DMS114 treated with DMSO at 0.1 percent for 48 hours (cell line): ENCODE measurements around the gene RANBP3.
A peak's percentile ranks its signal among the peaks of the same experiment; 100 is the strongest.
"Not testable (repeated sequence)": the region's sequence is repeated elsewhere in the genome, so short reads cannot be mapped to it uniquely, and the experiment has no call there.

ENCODE experiments used
- DNase-seq: peaks from one replicate; lab custom pipeline; 2025; ENCODE audit not compliant: unreplicated experiment; lab: John Stamatoyannopoulos, UW

RANBP3 gene, protein sequence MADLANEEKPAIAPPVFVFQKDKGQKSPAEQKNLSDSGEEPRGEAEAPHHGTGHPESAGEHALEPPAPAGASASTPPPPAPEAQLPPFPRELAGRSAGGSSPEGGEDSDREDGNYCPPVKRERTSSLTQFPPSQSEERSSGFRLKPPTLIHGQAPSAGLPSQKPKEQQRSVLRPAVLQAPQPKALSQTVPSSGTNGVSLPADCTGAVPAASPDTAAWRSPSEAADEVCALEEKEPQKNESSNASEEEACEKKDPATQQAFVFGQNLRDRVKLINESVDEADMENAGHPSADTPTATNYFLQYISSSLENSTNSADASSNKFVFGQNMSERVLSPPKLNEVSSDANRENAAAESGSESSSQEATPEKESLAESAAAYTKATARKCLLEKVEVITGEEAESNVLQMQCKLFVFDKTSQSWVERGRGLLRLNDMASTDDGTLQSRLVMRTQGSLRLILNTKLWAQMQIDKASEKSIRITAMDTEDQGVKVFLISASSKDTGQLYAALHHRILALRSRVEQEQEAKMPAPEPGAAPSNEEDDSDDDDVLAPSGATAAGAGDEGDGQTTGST

DNA sequence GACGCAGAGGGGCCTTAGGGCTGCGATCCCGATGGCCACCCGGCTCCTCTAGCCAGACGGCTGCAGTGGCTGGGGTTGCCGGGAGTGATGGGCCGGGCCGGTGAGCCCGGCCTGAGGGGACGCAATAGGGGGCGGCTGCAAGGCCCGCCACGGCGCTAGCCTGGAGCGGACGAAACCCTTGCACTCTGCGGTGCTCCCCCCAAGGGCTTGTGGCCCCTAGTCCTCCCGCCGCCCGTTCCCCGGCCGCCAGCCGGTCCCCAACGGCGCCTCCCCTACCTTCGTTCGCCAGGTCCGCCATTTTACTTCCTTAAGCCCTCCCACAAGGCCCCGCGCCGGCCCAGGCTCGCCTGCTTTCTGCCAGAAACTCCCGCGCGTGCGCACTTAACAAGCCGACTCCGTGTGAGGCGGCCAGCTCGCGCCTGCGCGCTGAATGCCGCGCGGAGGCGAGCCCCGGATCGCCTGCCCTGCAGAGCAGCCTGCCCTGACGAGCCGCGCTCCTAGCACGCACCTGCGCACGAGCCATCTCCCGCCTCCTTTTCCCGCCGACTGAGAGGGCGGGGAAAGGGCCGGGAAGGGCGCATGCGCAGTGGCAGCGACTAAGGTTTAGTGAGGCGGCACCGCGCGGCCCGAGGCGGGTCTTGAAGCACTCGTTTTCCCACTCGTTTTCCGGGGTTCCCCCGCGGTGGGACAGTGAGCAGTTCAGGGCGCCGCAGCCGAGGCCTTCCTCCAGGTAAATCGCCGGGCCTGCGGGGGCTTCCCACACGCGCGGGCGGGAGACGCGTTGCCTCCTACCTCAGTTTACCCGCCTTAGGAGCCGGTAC, at the start of gene RANBP3:
TSS of gene RANBP3 (minus strand) at position 356 of the 821 bp plus-strand sequence. CDS start at position 298, 58 bp downstream.
- peak; percentile 90 for DNase-seq

GRCh38 chr19:6026390-6027227, 48.7 kb upstream of the RANBP3 start:
- DNase-seq = no peak

- not testable (repeated sequence) for DNase-seq
Observed at GRCh38 chr19:6024756-6025155, 46.8 kb upstream of the RANBP3 start.

DNA sequence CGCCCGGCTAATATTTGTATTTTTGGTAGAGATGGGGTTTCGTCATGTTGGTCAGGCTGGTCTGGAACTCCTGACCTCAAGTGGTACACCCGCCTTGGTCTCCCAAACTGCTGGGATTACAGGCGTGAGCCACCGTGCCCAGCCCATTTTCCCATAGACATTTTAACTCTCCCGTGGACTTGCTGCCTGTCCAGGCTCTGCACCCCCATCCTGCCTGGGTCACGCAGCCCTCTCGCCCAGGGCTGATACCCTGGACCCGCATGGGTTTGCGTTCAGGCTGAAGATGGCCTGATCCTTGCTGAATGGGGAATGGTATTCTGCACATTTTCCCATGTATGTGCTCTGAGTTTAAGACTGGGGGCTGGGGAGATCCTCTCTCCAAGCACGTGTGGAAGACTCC, 46.0 kb upstream of the RANBP3 start:
- DNase-seq = no peak

- DNase-seq = no peak
Observed at GRCh38 chr19:6023085-6023682, 45.2 kb upstream of the RANBP3 start.

GRCh38 chr19:6022570-6023064, 44.7 kb upstream of the RANBP3 start:
- no peak for DNase-seq

DNA sequence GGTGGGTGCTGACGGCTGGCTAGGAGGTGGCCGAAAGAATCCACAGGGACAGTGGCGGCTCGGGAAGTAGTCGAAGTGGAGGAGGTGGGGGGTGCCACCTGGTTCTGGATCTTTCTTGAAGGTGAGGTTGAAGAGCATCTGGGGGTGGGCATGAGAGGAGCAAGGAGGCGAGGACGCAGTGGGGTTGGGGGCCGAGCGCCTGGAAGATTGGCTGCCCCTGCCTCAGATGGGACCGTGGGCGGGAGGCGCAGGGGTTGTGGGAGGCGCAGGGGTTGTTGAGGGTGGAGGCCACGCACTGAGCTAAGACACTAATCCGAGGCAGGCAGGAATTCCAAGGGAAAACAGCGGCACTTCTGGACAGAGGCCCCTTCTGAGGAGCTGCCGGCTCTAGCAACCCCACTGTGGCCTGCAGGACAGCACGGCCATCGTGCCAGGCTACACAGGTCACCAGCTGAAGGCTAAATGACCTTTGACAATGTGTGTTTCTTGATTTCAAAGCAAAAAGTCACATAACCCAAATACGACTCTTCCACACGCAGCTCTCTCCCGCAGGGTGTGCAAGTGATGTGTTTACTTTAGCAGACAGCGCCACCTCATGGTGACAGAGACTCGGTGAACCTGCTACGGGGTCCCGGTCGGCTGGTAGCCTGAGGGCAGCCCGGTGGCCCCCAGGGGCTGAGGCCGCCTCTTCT, 44.1 kb upstream of the RANBP3 start:
- no peak for DNase-seq

GRCh38 chr19:6020972-6021805, 43.2 kb upstream of the RANBP3 start:
- DNase-seq = no peak

DNA sequence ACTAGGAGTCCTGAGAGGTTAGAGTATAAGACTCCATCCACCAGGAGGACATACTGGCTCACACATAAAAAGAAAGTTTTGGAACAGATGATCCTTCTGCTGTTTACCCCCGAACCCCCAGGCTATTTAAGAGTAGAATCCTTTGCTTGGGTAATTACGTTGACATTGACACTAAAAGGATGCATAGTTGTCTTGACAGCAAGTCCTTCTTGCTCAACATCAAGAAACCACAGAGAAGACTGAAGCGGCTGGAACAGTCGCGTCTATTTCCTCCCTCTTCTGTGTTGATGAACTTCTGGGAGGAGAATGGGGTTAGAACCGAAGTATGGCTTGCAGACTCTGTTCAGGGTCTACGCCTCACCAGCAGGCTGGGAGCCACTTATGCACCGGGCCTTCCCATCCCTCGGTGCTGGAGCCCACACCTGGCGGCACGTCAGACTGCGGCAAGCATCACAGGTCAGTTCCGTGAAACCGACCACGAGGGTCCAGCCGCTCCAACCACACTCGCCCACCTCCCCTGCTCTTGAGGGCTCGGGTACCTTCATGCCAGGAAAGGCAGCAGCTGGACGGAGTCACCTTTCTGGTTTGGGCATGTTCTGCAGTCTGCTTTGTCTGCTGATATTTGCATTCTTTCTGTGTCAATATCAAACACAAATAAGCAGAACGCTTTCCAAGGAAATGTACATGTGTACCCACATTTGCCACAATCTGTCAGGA, 42.4 kb upstream of the RANBP3 start:
- DNase-seq = no peak

GRCh38 chr19:6018786-6019185, 40.8 kb upstream of the RANBP3 start:
- no peak for DNase-seq

- DNase-seq = no peak
Observed at GRCh38 chr19:6017576-6017975, 39.6 kb upstream of the RANBP3 start.

GRCh38 chr19:6015841-6016545, 38.1 kb upstream of the RANBP3 start:
- DNase-seq = no peak

- DNase-seq = no peak
Observed at GRCh38 chr19:6014551-6015135, 36.7 kb upstream of the RANBP3 start.

DNA sequence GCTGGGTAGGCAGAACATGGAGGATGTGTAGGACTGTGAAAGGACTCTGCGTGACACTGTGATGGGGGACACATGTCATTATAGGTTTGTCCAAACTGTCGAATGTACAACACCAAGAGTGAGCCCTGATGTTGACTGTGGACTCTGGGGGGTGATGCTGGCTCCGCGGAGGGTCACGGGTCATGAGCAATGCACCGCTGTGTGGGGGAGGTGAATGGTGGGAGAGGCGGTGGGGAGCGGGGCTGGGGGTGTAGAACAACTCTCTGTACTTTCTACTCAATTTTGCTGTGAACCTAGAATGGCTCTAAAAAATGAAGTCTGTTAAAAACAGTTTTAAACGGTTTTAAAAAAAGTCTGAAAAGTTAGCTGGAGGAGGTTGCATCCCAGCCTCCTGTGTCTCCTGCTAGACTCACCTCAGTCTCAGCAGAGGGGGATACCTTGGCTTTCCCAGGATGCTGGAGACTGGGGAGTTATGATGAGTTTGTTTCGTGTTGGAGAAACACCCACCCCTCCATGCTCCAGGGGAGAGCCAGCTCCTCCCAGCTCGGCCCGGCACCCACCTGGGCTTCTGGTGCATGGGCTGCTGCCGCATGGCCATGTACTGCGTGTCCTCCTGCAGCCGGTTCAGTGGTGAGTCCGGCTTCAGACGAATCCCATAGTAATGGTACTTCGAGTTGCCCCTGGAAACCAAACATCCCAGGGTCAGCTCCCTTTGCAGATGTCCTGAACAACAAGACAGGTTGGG, 34.7 kb upstream of the RANBP3 start:
- DNase-seq = no peak

DNA sequence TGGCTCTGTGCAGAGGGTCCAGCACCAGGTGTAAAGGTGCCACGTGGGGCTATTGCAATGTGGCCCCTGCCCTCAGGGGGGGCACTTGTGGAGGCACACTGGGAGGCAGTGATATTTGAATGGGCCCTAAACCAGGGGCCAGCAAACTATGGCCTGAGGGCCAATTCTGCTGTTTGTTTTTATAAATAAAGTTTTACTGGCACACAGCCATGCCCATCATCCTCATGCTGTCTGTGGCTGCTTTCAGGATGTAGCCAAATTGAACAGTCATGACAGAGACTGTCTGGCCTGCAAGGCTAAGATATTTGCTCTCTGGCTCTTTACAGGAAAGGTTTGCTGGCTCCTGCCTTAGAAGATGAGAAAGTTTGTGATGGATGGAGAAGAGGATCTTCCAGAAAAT, 33.9 kb upstream of the RANBP3 start:
- no peak for DNase-seq

GRCh38 chr19:6011206-6011605, 33.3 kb upstream of the RANBP3 start:
- DNase-seq = no peak

DNA sequence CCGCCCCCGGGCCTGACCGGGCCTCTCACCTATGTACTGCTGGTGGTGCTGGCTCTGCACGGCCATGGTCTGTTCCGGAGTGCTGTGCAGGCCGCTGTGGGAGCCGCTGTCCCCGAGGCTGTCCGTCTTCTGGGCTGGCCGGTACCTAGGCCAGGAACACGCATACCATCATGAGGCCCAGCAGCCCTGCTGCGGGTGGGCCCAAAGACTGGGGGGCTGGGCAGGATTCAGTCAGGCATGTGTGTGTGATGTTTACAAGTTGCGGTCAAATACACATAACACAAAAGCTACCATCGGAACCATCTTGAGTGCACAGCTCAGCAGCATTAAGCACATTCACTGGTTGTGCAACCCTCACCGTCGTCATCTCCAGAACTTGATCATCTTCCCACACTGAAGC, 32.2 kb upstream of the RANBP3 start:
- DNase-seq = no peak
